Head of caudate nucleus (tissue), 42 donors: ENCODE data around the gene APBB2.
A peak's percentile ranks its signal among the peaks of the same experiment; 100 is the strongest.

Experiments used
- DNase-seq, 42 donors: peaks; one replicate each; pipeline versions ENCODE4 v3.0.0 to v3.0.0-alpha.2; 2020 to 2021; ENCODE audit warnings: mixed read lengths in 7 of 42
- intact Hi-C: fragments of 100-400 bp; cut with DNase I; formaldehyde crosslinking; loops from one replicate; pipeline ENCODE4 v1.15.0; 2022

The APBB2 gene

DNA sequence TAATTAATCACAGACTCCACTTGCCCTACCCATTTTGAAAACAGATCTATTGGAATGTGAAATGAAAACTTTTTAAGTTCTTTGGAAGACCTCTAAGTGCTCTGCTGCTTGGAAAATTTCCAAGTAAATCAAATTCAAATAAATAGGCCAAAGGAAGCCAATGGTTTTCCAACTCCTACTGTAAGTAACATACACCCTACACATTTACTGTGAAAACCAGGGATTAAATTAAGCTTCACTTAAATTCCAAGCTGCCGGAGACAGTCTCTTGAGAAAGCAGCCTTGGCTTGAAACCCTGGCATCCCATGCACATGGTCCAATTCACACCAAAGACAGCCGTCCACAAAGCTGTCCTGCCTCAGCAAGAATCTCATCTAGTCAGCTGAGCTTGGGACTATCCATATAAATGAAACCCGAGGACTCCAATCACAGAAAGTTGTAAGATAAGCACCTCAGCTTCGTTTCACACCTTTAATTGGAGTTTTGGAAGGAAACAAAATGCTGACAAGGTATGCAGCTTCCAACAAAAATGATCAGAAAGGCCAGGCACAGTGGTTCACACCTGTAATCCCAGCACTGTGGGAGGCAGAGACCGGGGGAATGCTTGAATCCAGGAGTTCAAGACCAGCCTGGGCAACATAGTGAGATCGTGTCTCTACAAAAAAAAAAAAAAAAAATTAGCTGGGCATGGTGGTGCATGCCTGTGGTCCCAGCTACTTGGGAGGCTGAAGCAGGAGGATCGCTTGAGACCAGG is 88.6 kb downstream of the APBB2 start:
- no peak for DNase-seq
- intact Hi-C loops, result no loop called here

DNA sequence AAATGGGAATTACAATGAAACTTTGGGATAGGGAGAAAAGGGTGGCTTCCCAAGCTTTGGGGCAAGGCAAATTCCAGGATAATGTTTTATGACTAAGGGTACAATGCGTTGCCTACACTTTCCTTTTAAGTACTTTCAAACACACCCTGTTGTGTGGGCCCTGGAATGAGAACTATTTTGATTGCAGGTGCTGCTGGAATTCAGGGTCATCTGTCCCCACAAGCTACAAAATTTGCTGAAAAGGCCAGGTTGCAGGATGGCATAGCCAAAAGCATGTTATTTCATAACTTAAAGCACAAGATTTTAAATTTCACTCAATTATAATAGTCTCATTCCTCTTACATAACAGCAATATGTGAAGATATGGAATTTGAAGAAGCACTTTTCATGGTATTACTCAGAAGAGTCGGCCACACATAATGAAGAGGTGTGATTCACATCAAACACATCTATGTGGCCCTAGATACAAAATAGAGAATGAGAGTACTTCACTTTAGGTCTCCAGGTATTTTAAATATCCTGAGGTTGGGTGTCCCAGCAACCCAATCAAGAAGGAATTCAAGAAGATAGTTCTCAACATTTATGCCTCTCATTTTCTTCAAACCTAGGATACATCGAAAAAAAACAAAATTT is 89.3 kb downstream of the APBB2 start:
- intact Hi-C loops, result no loop called here

DNA sequence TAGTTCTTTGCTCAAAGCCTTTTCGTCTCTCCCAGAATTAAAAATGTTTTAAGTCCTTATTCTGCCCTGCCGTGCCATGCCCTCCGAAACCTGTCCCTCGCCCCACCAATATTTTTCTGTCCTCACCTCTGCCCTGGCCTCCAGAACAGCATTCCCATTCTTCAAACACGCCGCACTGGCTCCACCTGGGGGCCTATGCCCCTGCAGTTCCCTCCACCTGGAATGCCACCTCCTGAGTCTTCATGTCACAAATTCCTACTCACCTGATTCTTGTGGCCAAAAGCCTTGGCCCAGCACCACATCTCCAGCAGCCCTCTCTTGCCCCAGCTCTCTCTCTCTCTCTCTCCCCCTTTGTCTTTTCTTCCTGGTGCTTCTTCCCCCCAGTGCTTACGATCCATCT is 91.6 kb downstream of the APBB2 start:
- DNase-seq, result peak in 1 of 42 donors; percentile 44
- intact Hi-C loops, result no loop called here

More for the DNA sequence above, 89.3 kb downstream of the APBB2 start:
- no peak for DNase-seq

- DNase-seq, result no peak
- intact Hi-C loops, result no loop called here
Observed at GRCh38 chr4:41122309-41122708, 92.0 kb downstream of the APBB2 start.

GRCh38 chr4:41121906-41122305 is 92.4 kb downstream of the APBB2 start:
- peak in 1 of 42 donors; percentile 40 for DNase-seq
- intact Hi-C loops, result no loop called here

DNA sequence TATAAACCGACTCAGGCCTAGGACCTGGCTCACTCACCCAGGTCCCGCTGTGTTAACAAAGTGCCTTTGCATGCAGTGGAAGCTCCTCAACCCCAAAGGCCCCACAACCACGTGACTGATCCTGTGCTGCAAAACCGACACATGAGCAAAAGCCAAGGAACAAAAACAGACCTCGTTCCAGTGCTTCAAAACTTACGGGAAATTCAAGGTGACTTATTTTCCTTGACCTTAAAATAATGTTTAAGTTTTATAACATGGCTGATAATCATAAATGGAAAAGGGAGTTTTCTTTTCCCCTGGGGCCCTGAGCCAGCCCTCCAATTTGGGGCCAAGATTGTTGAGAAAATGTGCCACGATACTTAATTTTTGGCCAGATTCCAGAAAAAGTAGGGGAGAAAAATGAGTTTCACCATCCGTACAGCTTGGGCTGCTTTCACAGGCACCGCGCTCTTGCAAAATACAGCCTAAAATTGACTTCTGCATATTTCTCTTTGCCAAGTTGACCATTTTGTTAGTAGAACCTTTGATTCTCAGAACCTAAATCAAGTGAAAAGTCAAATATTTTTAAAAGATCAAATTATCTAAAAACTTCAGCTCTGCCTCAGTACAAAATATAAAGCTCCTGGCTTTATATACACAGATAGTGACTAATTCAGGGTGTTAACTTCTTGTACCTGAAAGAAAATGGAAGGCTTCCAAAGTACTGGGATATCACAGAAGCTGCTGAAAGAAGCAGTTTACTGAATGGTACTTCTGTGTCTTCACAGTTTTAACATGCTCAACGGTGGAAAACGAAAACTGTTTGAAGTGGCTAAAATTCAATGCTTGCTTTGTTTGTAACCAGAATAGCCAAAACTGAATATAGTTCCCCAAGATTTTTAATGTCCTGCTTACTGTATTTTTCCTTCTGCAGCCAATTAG is 93.8 kb downstream of the APBB2 start:
- intact Hi-C loops, result no loop called here
- peak; percentile 24 to 86 (median 60) for DNase-seq

- DNase-seq, result peak in 7 of 42 donors; percentile 11 to 56 (median 37)
- intact Hi-C loops, result no loop called here
Observed at GRCh38 chr4:41119867-41120295, 94.5 kb downstream of the APBB2 start.

DNA sequence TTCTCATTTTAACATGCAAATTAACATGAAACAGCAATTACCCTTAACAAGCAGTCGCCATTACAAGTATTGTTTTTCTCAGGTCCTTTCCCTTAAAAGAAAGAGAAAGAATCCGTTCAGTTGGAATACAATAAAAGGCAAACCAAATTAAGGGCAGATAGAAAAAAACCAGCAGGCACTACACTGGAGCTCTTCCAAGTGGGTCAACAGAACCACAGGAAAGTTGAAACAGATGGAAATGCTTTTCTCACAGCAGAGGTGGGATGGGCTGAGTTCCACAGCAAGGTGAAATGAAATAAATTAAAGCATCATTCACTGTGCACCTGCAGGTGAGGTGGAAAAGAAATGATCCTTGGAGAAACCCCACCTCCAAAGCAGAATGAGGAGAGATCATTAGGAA is 102.6 kb downstream of the APBB2 start:
- intact Hi-C loops, result no loop called here
- no peak for DNase-seq

DNA sequence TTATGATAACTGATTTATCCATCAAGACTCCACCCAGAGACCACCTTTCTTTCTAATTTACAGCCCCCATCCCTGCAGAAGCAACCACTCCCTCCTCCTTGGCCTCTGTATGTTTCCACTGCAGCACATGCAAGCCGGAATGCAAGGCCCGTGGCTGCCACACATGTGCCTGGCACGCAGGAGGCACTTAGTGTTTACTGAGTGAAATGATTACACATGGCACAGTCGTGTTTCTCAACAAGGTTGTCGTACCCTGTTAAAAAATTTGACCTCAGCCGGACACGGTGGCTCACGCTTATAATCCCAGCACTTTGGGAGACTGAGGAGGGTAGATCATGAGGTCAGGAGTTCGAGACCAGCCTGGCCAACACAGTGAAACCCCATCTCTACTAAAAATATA is 104.3 kb downstream of the APBB2 start:
- no peak for DNase-seq
- intact Hi-C loops, result no loop called here

DNA sequence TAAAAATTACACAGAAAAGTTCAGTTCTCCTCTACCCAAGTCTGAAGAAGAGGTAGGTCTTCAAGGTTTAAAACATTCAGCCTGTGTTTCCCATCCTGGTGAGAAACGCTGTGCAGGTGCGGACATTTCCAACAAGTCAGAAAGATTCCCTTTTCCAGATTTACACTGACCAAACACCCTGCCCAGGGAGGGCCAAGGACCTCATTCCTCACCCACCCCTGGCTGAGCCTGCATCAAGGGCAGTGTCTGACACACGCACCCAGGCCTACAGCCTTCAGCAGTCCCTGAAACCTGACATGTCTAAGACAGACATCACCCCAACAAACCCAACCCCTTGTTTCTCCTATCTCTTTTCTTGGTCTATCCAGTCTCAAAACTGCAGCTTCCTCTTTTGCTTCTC is 105.9 kb downstream of the APBB2 start:
- intact Hi-C loops, result no loop called here
- no peak for DNase-seq

DNA sequence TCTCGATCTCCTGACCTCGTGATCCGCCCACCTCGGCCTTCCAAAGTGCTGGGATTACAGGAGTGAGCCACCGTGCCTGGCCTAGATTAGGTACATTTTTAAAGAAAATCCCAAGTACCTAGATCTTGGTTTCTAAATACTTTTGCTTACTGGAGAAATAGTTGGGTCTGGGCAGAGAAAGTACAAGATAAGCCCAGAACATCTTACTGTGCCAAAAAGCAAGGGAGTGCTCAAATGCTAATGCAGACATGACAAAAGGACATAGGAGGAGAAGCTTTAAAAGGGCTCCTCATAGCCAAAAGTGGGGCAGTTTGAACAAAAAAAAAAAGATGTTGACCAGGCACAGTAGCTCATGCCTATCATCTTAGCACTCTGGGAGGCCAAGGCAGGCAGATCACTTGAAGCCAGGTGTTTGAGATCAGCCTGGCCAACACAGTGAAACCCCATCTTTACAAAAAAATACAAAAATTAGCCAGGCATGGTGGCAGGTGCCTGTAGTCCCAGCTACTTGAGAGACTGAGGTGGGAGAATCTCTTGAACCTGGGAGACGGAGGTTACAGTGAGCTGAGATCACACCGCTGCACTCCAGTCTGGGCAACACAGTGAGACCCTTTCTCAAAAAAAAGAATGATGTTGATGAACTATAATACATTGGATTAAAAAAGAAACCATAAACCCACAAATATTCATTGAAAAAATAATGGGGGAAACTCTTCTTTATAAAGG is 107.5 kb downstream of the APBB2 start:
- intact Hi-C loops, result no loop called here
- no peak for DNase-seq

GRCh38 chr4:41106081-41106480 is 108.3 kb downstream of the APBB2 start:
- DNase-seq, result no peak
- intact Hi-C loops, result no loop called here

- no peak for DNase-seq
- intact Hi-C loops, result no loop called here
Observed at GRCh38 chr4:41104155-41104554, 110.2 kb downstream of the APBB2 start.

DNA sequence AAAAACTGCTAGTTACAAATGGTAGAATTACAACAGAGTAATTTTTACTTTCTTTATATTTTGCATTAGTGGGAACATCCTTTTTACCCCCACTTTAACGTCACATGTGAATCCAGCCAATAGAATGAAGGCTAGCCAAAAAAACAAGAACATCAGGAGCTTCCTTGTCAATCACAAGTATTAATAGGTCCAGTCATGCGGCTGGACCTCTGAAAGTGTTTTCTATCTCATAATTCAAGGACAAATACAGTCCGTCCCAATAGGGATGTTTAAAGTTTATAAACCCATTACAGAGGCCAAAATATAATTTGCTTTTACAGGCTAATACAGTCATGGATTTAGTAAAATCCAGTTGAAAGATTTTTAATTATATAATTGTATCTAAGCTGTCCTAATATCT is 110.7 kb downstream of the APBB2 start:
- DNase-seq, result no peak
- intact Hi-C loops, result no loop called here

DNA sequence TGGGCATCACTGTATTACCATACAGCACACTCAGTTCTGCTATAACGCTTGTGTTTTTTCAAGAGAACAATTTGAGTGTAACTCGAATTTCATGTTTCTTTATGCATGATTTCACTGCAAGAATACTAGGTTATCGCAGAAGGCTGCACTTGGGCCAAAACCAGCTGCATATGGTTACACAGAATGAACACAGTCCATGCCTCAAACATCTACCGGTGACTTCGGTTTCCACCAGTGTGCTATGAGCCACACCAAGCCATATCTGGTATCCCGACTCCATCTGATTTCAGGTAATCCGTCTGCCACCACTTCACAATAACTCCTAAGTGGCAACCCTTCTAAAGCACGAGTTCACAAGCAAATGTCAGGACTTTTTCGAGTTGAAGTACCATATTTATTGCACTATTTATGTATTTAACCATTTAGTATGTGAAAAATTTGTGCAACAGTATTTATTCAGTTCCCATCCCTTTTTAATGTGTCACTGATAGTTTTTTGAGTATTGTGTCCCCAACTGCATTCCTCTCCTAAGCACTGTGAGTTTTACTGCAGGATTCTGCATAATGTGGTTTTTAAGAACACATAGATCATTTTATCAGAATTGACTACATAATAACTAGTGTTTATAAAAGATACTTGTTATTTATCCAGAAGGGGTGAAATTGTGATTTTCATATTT is 111.8 kb downstream of the APBB2 start:
- intact Hi-C loops, result no loop called here
- no peak for DNase-seq

DNA sequence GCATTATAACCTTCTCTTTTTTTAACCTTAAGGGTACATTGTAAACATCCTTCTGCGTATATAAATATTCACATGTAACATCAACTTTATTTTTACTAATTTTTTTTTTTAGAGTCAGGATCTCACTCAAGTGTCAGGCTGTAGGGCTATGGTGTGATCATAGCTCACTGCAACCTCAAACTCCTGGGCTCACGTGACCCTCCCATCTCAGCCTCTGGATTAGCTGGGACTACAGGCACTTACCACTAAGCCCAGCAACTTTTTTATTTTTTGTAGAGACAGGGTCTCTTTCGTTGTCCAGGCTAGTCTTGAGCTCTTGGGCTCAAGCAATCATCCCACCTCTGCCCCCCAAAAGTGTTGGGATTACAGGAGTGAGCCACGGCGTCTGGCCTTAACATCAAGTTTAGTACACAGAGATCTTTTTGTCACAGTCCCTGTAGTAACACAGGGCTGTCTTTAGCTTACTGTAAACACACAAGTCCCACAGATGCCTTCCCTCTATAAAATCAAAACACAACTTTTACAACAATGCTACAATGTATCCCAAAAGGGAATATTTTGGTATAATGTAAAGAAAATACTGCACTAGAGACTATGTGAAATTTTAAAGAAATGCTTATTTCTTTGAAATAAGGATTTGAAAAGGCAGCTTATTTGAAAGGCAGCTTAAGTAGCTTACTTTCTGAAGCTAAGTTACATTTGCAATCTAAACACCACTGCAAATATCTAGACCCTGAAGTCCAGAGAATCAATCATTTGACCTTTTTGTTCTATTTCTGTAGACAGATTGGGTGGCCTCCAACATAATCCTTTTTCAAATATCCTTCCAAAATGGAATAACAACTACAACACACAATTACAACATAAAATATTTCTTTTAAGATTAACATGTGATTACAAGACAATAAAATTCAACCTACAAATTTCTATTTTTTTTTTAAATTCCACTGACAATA is 116.0 kb downstream of the APBB2 start:
- DNase-seq, result no peak
- intact Hi-C loops, result no loop called here

DNA sequence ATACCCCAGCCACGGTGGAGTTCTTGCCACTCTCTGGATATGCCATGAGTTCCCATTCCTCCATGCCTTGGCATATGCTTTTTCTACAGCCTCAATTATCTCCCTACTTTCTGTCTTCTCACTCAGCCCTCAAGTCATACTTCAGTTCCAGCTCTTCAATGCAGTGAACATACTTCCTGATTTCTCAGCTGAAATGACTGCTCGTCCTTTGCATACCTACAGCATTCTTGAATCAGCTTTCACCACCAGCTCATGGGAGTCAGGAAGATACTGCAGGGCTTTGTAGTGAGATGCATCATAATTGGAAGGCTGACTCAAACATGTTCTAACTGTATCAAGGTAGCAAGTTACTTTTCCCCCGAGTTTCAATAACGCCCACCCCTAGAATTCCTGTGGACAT is 118.4 kb downstream of the APBB2 start:
- DNase-seq, result no peak
- intact Hi-C loops, result no loop called here
